A673 (cell line): ENCODE data around the gene KCNMA1. TPM values are rescaled to one million over a fixed set of nuclear protein-coding genes. Genes with fewer than 3 reads are reported as not detected.

ENCODE experiments used
- BruUV-seq: library from RNA; stranded (reverse); fragments of 400-500 nt; replicated peaks from 2 replicates; lab custom pipeline; 2021; lab: Mats Ljungman, UMichigan
- CTCF ChIA-PET: fragments of 300-600 bp; sonication (Branson Sonifier 250); formaldehyde crosslinking; loops from one replicate; lab custom pipeline; 2022; ENCODE audit warnings: antibody characterized with exemption; lab: Charles Lee
- POLR2A ChIA-PET: fragments of 300-600 bp; sonication (Branson Sonifier 250); formaldehyde crosslinking; loops from one replicate; lab custom pipeline; 2022; ENCODE audit warnings: antibody characterized with exemption; ENCODE audit not compliant: low non-redundant PET; lab: Charles Lee
- DNase-seq: peaks from one replicate; pipeline ENCODE4 v3.0.0-alpha.2; 2015; ENCODE audit warnings: low spot score
- H3K27ac ChIP-seq: fragments of 200-600 bp; sonication (generic); 2 replicates; pipeline ENCODE4 v1.5.1; 2016; ENCODE audit warnings: mixed run types, low read depth, mild to moderate bottlenecking, mixed read lengths, antibody characterized with exemption, low read length; ENCODE audit not compliant: poor library complexity, severe bottlenecking
- H3K27me3 ChIP-seq: fragments of 200-600 bp; sonication (generic); replicated peaks from 2 replicates; pipeline ENCODE4 v1.6.1; 2017; ENCODE audit warnings: mixed run types, low read depth, mild to moderate bottlenecking, mixed read lengths, antibody characterized with exemption, low read length; ENCODE audit not compliant: insufficient read depth, poor library complexity
- H3K36me3 ChIP-seq: fragments of 200-600 bp; sonication (generic); 2 replicates; pipeline ENCODE4 v1.6.1; 2016; ENCODE audit warnings: mixed run types, mild to moderate bottlenecking, mixed read lengths, antibody characterized with exemption, low read length; ENCODE audit not compliant: insufficient read depth, poor library complexity, severe bottlenecking
- H3K4me1 ChIP-seq: fragments of 200-600 bp; sonication (generic); 2 replicates; pipeline ENCODE4 v1.6.1; 2017; ENCODE audit warnings: mixed run types, mild to moderate bottlenecking, mixed read lengths, antibody characterized with exemption, low read length; ENCODE audit not compliant: insufficient read depth, poor library complexity, severe bottlenecking
- H3K4me3 ChIP-seq: fragments of 200-600 bp; sonication (generic); 2 replicates; pipeline ENCODE4 v1.5.1; 2016; ENCODE audit warnings: low read depth, mixed run types, mild to moderate bottlenecking, mixed read lengths, low read length; ENCODE audit not compliant: poor library complexity, severe bottlenecking
- H3K9me3 ChIP-seq: fragments of 200-600 bp; sonication (generic); 2 replicates; pipeline ENCODE4 v1.6.1; 2016; ENCODE audit warnings: mixed run types, low read depth, mild to moderate bottlenecking, mixed read lengths, antibody characterized with exemption, low read length; ENCODE audit not compliant: poor library complexity, severe bottlenecking
- CTCF ChIP-seq: fragments of 300-800, 200-600 bp; sonication (generic); conservative IDR thresholded peaks from 2 replicates; pipeline ENCODE4 v1.5.1; 2017; ENCODE audit warnings: low read depth, mild to moderate bottlenecking, antibody characterized with exemption, low read length, moderate library complexity, mixed read lengths
- EZH2 ChIP-seq: fragments of 200-600 bp; sonication (generic); IDR thresholded peaks from 2 replicates; pipeline ENCODE4 v1.6.1; 2017; ENCODE audit warnings: borderline replicate concordance, low read depth, mild to moderate bottlenecking, mixed read lengths, antibody characterized with exemption, low read length; ENCODE audit not compliant: poor library complexity, severe bottlenecking
- intact Hi-C: fragments of 100-400 bp; cut with micrococcal nuclease; formaldehyde crosslinking; loops from one replicate; pipeline ENCODE4 v1.10.0; 2022; ENCODE audit not compliant: unreplicated experiment
- total RNA-seq: library from RNA; stranded (reverse); gene quantifications from 2 replicates; pipeline ENCODE4 v1.2.3, GENCODE V29; 2021

KCNMA1 gene
- total RNA-seq, 1 experiment from 2014 or later: 0.84 TPM

GRCh38 chr10:77514870-77515269, 122.7 kb downstream of the KCNMA1 start:
- CTCF ChIA-PET: no interaction called here
- TF ChIP-seq EZH2: no peak
- no peak for TF ChIP-seq CTCF
- DNase-seq: no peak
- POLR2A ChIA-PET: no interaction called here
- no peaks in the 10 kb centered on the region for H3K36me3 ChIP-seq
- H3K4me1 ChIP-seq: no peaks in the 10 kb centered on the region
- H3K4me3 ChIP-seq: no peak overlapping the region
- BruUV-seq: no TSS peak
- H3K27me3 ChIP-seq: no peaks in the 10 kb centered on the region
- H3K9me3 ChIP-seq: no peaks in the 10 kb centered on the region
- no peak overlapping the region for H3K27ac ChIP-seq
- intact Hi-C loops: no loop called here

- no TSS peak for BruUV-seq
- no peaks in the 10 kb centered on the region for H3K27me3 ChIP-seq
Observed at GRCh38 chr10:77513781-77514331, 123.8 kb downstream of the KCNMA1 start.

DNA sequence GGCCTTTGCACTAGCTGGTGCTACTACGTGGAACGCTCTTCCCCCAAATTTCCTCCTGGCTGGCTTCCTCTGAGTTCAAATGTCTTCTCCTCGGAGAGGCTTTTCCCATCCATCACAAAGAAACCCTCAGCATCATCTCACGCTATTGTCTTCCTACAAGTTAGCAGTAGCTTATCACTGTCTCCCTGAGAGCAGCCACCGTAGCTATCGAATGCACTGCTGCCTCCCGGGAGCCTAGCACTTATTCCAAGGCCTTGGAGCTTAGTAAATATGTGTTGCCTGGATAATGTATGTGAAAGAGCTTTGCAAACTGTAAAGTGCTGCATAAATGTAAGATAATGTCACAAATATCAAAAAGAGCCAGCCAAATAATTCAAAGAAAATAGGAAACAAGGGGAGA, 124.4 kb downstream of the KCNMA1 start:
- no peaks in the 10 kb centered on the region for H3K9me3 ChIP-seq
- H3K36me3 ChIP-seq: no peaks in the 10 kb centered on the region
- ChIA-PET POLR2A (no interaction called here), CTCF (no interaction called here)
- TF ChIP-seq CTCF (no peak), EZH2 (no peak)
- BruUV-seq: no TSS peak
- no peaks in the 10 kb centered on the region for H3K4me1 ChIP-seq
- intact Hi-C loops: no loop called here
- DNase-seq: no peak
- no peak overlapping the region for H3K4me3 ChIP-seq
- no peaks in the 10 kb centered on the region for H3K27me3 ChIP-seq
- no peak overlapping the region for H3K27ac ChIP-seq

More at GRCh38 chr10:77513781-77514331, 123.8 kb downstream of the KCNMA1 start:
- no peaks in the 10 kb centered on the region for H3K4me1 ChIP-seq
- H3K27ac ChIP-seq: no peak overlapping the region
- intact Hi-C loops: no loop called here
- no peak overlapping the region for H3K4me3 ChIP-seq
- no peaks in the 10 kb centered on the region for H3K9me3 ChIP-seq
- no peaks in the 10 kb centered on the region for H3K36me3 ChIP-seq
- CTCF ChIA-PET: no interaction called here
- POLR2A ChIA-PET: no interaction called here
- no peak for TF ChIP-seq EZH2
- TF ChIP-seq CTCF: no peak
- no peak for DNase-seq
